Right atrium auricular region (tissue), 2 donors: Measurements from ENCODE around the gene PRICKLE2. TPM values are rescaled to one million over a fixed set of nuclear protein-coding genes. Genes with fewer than 3 reads are reported as not detected.

Experiments used
- DNase-seq: peaks from one replicate; pipeline ENCODE4 v3.0.0-alpha.2; 2019; ENCODE audit warnings: low spot score
- H3K27ac ChIP-seq, 2 donors: fragments of 200-600 bp; sonication (generic); 1 replicate in 1 of 2; 2 replicates in 1 of 2; pipeline ENCODE4 v1.5.1; 2016 to 2019
- H3K27me3 ChIP-seq, 2 donors: fragments of 200-600 bp; sonication (generic); one replicate each; pipeline versions ENCODE4 v1.5.1 to v1.6.0; 2017 to 2019
- H3K36me3 ChIP-seq: fragments of 200-600 bp; sonication (generic); one replicate; pipeline ENCODE4 v1.5.1; 2016
- H3K4me1 ChIP-seq, 2 donors: fragments of 200-600 bp; sonication (generic); one replicate each; pipeline versions ENCODE4 v1.5.1 to v1.6.0; 2017 to 2019
- H3K4me3 ChIP-seq, 2 donors: fragments of 200-600 bp; sonication (generic); 1 replicate in 1 of 2; 2 replicates in 1 of 2; pipeline ENCODE4 v1.5.1; 2017 to 2019; ENCODE audit warnings: mild to moderate bottlenecking in 1 of 2, moderate library complexity in 1 of 2
- H3K9me3 ChIP-seq, 2 donors: fragments of 200-600 bp; sonication (generic); one replicate each; pipeline ENCODE4 v1.5.1; 2019
- total RNA-seq, 2 donors: library from RNA; depleted of rRNA; stranded (reverse); fragments of >200 nt; gene quantifications; one replicate each; pipeline ENCODE4 v1.1.0, GENCODE V29; 2016
- TF ChIP-seq, protein P1 (sequence below), 2 donors: fragments of 200-600 bp; sonication (generic); IDR thresholded peaks; one replicate each; pipeline ENCODE4 v1.5.1; 2019; ENCODE audit warnings: antibody characterized with exemption in 2 of 2

The PRICKLE2 gene
- total RNA-seq, 2 donors from 2014 or later, result 18.4 to 22.2 TPM

- Histone ChIP-seq H3K27me3 (no peaks in the 10 kb centered on the region), H3K27ac (no peak overlapping the region), H3K36me3 (no peaks in the 10 kb centered on the region), H3K9me3 (no peaks in the 10 kb centered on the region), H3K4me3 (no peak overlapping the region), H3K4me1 (peaks cover 0 to 27% of the 10 kb centered on the region in 2 donors)
- no peak for DNase-seq
- TF ChIP-seq, protein P1, sequence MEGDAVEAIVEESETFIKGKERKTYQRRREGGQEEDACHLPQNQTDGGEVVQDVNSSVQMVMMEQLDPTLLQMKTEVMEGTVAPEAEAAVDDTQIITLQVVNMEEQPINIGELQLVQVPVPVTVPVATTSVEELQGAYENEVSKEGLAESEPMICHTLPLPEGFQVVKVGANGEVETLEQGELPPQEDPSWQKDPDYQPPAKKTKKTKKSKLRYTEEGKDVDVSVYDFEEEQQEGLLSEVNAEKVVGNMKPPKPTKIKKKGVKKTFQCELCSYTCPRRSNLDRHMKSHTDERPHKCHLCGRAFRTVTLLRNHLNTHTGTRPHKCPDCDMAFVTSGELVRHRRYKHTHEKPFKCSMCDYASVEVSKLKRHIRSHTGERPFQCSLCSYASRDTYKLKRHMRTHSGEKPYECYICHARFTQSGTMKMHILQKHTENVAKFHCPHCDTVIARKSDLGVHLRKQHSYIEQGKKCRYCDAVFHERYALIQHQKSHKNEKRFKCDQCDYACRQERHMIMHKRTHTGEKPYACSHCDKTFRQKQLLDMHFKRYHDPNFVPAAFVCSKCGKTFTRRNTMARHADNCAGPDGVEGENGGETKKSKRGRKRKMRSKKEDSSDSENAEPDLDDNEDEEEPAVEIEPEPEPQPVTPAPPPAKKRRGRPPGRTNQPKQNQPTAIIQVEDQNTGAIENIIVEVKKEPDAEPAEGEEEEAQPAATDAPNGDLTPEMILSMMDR (IDR thresholded peaks at IDR 0.05), result no peak
Observed at GRCh38 chr3:64270142-64270865, 45.0 kb upstream of the PRICKLE2 start.

DNA sequence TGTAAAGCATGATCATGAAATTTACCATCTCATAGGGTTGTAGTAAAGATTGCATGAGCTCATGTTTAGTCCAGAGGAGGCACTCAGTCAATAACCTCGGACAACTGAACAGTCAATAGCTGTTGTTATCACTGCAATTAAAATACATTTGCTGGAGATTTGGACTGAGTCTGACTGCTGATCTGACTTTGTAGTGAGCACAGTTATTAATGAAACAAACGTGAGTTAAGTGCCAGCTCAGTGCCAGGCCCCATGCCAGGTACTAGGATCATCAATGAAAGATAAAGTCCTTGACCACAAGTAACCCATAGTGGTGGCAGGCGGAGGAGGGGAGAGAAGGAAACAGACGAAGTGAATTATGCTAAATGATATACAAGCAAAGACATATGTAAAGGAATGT is 43.7 kb upstream of the PRICKLE2 start:
- no peaks in the 10 kb centered on the region for H3K36me3 ChIP-seq
- TF ChIP-seq, protein P1 (IDR thresholded peaks at IDR 0.05), result no peak
- H3K27me3 ChIP-seq, result no peaks in the 10 kb centered on the region
- no peak overlapping the region for H3K4me3 ChIP-seq
- no peak for DNase-seq
- H3K9me3 ChIP-seq, result no peaks in the 10 kb centered on the region
- peaks cover 0 to 41% of the 10 kb centered on the region in 2 donors for H3K4me1 ChIP-seq
- peak overlapping the region in 1 of 2 donors; percentile 94 for H3K27ac ChIP-seq

- no peaks in the 10 kb centered on the region for H3K36me3 ChIP-seq
- H3K9me3 ChIP-seq, result no peaks in the 10 kb centered on the region
- H3K27me3 ChIP-seq, result no peaks in the 10 kb centered on the region
- DNase-seq, result peak; percentile 83
- H3K27ac ChIP-seq, result peak overlapping the region; percentile 86 to 94
- peak overlapping the region; percentile 78 to 88 for H3K4me3 ChIP-seq
- TF ChIP-seq, protein P1 (IDR thresholded peaks at IDR 0.05), result no peak
- H3K4me1 ChIP-seq, result peaks cover 0 to 50% of the 10 kb centered on the region in 2 donors
Observed at GRCh38 chr3:64267721-64268604, 42.7 kb upstream of the PRICKLE2 start.

DNA sequence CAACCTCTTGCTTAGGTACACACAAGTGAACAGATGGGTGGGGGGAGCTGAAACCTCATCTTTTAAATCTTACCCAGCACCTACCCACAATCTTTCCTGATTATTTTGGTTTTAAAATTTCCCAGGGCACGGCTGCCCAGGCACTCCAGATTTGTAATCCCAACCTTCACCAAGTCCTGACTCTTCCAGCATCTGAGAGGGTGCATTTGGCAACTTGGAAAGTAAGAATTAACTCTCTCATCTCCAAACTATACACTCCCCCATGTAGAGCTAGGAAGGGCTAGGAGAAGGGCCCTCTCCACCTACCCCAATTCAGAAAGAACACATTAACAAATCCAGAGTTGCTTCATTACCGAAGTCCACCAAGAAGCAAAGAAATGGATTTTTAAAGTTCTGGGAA is 41.7 kb upstream of the PRICKLE2 start:
- peak overlapping the region; percentile 86 to 94 for H3K27ac ChIP-seq
- no peaks in the 10 kb centered on the region for H3K27me3 ChIP-seq
- H3K36me3 ChIP-seq, result no peaks in the 10 kb centered on the region
- H3K9me3 ChIP-seq, result no peaks in the 10 kb centered on the region
- H3K4me3 ChIP-seq, result peak overlapping the region; percentile 78 to 88
- TF ChIP-seq, protein P1 (IDR thresholded peaks at IDR 0.05), result no peak
- peaks cover 0 to 58% of the 10 kb centered on the region in 2 donors for H3K4me1 ChIP-seq
- no peak for DNase-seq

GRCh38 chr3:64266065-64266931 is 41.0 kb upstream of the PRICKLE2 start:
- H3K36me3 ChIP-seq, result no peaks in the 10 kb centered on the region
- TF ChIP-seq, protein P1 (IDR thresholded peaks at IDR 0.05), result no peak
- H3K4me3 ChIP-seq, result peak overlapping the region; percentile 78 to 88
- peaks cover 0 to 65% of the 10 kb centered on the region in 2 donors for H3K4me1 ChIP-seq
- no peaks in the 10 kb centered on the region for H3K27me3 ChIP-seq
- peak overlapping the region; percentile 86 to 94 for H3K27ac ChIP-seq
- no peaks in the 10 kb centered on the region for H3K9me3 ChIP-seq
- no peak for DNase-seq
